ENCODE results near the gene B4GAT1.
A peak's percentile ranks its signal among the peaks of the same experiment; 100 is the strongest.
"Not testable (repeated sequence)": the region's sequence is repeated elsewhere in the genome, so short reads cannot be mapped to it uniquely, and the experiment has no call there.

Gene B4GAT1

DNA sequence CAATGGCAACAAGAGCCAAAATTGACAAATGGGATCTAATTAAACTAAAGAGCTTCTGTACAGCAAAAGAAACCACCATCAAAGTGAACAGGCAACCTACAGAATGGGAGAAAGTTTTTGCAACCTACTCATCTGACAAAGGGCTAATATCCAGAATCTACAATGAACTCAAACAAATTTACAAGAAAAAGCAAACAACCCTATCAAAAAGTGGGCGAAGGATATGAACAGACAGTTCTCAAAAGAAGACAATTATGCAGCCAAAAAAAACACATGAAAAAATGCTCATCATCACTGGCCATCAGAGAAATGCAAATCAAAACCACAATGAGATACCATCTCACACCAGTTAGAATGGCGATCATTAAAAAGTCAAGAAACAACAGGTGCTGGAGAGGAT is 27.1 kb downstream of the B4GAT1 start:
- DNase-seq = not testable (repeated sequence)

- no peak for DNase-seq
Observed at GRCh38 chr11:66318600-66318970, 28.8 kb downstream of the B4GAT1 start.

DNA sequence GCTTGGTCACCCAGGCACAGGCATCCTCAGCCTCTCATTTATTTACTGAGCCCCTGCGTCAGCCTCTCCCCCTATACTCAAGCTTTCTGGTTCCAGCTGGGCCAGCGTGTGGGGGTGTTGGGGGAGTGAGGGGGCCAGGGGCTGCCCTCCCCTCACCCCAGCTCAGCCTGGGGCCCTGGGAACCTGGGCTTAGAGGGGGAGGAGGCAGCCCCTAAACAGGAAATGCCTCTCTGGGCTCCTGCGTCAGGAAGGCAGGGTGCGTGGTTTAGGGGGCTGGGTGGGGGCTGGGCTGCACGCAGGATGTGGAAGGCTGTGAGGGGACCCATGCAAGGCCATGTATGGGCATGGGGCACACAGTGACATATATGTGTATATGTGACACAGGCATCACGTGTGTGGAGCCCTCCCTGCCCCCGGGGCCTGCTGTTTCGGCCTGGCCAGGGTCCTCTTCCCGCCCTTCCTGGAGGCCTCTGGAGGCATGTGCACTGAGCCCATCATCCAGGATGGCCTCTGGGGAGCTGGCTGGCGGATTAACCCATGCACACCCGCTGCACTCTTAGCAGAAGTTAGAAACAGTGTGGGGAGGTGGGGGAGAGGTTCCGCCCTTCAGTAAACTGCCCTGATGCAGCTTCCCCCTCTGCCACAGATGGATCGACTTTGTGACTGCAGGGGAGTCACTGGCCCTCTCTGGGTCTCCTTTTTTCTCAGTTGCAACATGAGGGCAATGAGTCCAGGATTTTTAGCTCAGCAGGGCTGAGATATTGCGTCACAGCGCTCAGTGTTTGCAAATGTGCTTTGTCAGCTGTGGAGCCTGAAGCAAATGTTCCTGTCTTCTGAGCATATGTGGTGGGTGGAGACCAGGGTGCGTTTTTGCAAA is 29.5 kb downstream of the B4GAT1 start:
- DNase-seq = no peak

DNA sequence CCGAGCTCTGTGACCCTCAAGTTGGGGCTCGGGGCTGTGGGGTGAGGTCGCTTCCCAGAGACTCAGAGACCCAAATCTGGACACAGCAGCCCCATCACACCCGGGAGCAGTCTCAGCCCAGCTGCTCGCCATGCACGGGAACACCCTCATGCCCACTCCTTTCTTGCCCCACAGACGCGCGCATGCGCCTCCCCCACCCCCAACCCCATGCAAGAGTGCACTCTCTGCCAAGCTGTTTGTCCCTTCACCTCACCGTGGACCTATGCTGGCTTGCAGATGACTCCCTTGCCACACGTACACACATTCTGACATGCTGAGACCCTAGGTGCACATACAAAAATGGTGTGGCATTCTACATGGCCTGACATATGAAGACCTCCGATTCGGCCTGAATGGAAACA is 30.1 kb downstream of the B4GAT1 start:
- DNase-seq = peak in 1 of 2 experiments; percentile 17

GRCh38 chr11:66316849-66317251 is 30.6 kb downstream of the B4GAT1 start, which contains the start of gene CD248:
Gene CD248, minus strand, starts transcription at chr11:66317044. Its CDS starts 17 bp downstream, at chr11:66317027.
- DNase-seq = no peak

DNA sequence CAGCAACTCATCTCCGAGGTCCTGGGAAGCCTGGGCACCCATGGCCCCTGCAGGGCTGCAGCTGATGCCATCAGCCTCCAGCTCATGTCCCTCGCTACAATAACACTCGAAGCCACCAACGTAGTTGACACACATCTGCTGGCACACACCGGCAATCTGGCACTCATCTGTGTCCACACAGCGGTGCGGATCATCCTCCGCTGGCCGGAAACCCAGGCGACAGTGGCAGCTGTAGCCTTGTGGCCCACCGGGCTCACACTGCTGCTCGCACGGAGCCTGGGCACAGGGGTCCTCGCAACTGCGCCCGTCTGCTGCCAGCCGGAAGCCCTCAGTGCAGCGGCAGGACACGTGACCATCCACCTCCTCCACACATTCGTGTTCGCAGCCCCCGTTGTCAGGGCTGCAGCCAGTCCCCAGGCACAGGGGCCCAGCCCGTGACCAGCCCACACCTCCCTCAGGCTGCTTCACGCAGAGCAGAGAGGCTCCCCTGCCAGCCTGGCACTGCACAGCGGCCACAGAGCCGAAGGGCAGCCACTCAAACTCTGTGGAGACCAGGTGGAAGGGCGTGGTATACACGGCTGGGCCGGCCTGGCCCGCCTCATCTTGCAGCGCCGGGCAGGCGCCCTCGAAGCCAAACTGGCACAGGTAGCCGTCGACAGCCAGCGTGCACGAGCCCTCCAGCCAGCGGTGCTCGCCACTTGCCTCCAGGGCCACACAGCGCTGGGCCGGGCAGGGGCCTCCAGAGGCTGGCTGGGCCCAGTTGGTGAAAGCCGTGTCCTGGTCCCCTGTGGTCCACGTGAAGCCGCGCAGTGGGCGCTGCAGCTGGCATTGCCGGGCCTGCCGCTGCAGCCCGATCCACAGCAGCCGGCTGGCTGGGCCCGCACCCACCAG is 31.3 kb downstream of the B4GAT1 start:
- DNase-seq = no peak

- DNase-seq = no peak
Observed at GRCh38 chr11:66315498-66315885, 31.9 kb downstream of the B4GAT1 start.

DNA sequence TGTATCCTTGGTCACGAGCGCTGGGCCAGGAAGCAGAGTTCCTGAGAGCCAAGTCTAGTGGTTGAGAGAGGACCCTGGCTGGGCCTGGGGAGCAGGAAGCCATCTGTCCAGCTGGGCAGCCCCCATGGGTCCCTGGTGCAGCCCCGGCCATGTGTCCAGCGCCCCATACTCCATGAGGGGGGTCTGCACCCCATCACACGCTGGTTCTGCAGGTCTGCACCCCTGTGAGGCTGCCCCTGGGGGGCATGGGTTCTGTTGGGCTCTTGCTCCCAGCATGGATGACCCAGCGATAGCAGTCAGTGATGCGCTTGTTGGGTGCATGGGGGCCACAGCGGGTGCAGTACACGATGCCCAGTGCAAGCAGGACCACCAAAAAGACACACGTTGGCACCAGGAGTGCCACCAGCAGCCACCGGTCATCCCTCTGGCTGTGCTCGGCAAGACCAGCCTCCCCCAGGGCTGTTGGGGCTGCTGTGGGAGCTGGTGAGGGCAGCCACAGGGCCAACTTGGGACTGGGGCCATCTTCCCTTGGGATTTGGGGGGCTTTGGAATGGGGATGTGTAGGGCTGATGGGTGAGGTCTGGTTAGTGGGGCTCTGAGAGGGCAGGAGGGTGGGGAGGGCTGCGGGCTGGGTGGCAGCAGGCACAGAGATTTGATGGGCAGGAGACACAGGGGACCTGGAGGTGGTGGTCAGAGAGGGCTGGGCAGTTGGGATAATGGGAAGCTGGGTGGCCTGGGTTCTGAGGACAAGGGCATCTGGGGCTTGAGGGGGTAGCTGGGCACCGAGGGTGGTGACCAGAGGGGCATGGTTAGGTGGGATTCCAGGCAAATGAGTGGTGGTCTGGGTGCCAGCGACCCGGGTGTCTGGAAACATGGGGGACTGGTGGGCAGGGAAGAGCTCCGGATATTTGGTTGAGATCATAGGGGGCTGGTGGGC is 32.6 kb downstream of the B4GAT1 start:
- no peak for DNase-seq

DNA sequence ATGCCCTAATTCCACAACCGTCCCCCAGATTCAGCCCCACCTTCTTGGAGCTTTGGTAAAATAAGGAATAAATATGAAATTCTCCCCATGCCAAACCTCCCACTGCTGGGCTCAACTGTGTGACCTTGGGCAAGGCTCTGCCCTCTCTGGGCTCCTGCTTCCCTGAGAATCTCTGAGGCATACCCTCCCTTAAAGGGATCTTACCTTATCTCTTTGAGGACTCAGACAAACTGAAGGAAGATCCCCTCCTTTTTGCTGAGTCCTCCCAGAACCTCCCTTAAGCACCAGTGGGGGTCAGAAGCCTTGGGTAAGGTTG is 33.3 kb downstream of the B4GAT1 start:
- DNase-seq = no peak

GRCh38 chr11:66313321-66314185 is 33.9 kb downstream of the B4GAT1 start:
- DNase-seq = no peak

DNA sequence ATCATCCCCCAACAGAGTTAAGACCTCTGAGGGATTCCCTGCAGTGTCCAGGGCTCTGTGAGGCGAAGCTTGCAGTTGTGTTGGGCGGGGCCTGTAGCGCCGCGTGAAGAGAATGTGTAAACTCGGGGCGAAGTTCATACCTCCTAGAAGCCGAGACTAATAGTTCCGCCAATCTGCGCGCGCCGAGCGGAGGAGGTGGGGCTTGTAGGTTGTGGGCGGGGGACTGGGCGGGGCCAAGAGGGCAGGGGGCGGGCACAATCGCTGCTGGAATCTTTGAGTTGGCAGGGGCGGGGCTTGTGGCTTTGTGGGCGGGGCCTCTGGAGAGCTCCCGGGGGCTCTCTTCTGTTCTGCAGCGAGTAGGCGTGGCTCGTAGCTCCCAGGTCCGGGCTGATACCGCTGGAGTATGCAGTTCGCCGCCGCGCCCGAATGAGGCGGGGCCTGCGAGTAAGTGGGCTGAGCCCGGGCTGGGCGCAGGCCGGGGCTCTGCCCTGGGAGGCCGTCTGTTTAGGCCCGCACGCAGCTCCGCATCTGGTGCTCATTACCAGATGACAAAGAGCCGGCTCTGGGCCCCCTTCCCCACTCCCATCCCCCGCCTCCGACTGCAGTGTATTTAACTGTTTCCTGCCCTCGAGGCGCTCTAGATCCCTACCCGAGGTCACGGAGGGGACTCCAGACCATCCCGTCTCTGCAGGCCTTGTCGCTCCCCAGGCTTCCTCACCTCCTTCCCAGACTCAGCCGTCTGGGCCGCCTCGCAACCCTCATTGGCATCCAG is 34.7 kb downstream of the B4GAT1 start:
- DNase-seq = peak; percentile 97 to 98

- DNase-seq = peak; percentile 94
Observed at GRCh38 chr11:66311965-66312548, 35.4 kb downstream of the B4GAT1 start.

DNA sequence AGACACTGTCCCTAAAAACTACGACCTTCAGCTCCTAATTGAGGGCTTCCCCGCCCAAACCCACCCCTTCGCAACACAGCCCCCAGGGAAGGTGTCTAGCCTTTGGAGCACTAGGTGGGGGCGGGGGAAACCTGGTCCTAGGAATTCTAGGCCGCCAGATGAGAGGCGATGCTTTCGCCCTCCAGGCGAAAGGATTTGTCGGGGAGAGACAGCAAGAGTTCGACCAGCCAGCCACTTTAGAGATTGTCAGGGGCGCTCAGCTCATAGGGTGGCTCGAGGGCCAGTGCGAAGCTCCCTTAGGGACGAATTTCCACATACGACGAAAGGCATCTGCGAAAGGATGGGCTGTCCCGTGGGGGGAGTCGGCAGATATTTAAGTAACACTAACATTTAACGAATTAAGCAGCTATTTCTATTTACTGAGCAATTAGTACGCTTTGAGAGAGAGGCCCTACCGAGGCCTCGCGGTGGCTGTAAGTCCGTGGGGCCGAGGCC is 35.9 kb downstream of the B4GAT1 start:
- no peak for DNase-seq

GRCh38 chr11:66310803-66311440 is 36.5 kb downstream of the B4GAT1 start:
- not testable (repeated sequence) for DNase-seq

GRCh38 chr11:66310324-66310723 is 37.1 kb downstream of the B4GAT1 start:
- no peak for DNase-seq

GRCh38 chr11:66309475-66309874 is 38.0 kb downstream of the B4GAT1 start:
- no peak for DNase-seq

- no peak for DNase-seq
Observed at GRCh38 chr11:66302656-66303055, 44.8 kb downstream of the B4GAT1 start.

DNA sequence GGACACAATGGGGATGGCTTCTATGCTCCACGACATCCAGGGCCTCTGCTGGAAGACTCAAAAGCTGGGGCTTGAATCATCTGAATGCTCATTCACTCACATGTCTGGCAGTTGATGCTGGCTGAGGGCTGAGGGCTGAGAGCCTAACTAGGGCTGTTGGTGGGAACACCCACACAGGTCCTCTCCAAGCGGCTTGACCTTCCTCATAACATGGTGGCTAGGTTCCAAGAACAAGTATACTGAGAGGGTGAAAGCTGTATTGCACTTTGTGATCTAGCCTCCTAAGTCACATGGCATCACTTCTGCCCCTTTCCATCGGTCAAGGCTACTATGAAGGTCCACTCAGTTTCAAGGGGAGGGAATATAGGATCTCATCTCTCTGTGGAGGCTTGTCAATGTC is 48.2 kb downstream of the B4GAT1 start:
- DNase-seq = no peak

DNA sequence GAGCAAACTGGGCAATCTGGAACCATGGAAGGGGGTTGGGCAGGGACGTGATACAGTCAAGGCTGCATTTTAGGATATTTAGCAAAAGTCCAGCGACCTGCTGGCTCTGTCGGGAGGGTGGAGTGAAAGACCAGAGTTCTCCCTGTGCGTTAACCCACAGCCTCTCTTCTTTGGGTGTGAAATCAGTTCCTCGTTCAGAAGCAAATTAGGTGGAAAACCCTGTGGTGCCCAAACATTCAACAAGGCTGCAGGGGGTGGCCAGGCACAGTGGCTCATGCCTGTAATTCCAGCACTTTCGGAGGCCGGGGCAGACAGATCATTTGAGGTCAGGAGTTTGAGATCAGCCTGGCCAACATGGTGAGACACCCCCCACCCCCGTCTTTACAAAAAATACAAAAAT is 49.8 kb downstream of the B4GAT1 start:
- DNase-seq = no peak

Data from activated CD4-positive, alpha-beta T cell treated with anti-CD3 and anti-CD28 coated beads, Interleukin-2, amount 50 U/mL, for 4 hours (primary cell).